GM19035 (cell line): ENCODE results near the gene ERC1.
"Not testable (repeated sequence)": the region's sequence is repeated elsewhere in the genome, so short reads cannot be mapped to it uniquely, and the experiment has no call there.

ENCODE experiments used
- ATAC-seq: cut with Tn5 transposase; IDR thresholded peaks from one replicate; pipeline ENCODE4 v1.9.1; 2021; ENCODE audit not compliant: unreplicated experiment

The ERC1 gene

DNA sequence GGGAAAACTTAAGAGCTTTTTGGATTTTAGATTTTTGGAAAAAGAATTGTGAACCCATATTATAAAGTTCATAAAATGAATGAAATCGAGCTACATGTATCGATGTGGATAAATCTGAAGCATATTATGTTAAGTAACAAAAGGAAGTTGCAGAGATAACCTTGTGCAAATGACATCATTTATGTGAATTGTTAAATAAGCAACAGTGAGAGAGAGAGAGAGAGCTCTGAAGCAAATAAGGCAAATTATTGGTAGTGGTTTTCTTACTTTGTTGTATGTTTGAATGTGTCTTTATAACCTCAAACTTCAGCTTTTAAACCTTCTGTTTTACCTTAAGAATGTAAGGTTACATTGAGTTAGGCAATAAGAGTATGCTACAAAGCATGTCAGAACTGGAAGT lies 78.8 kb downstream of the ERC1 start:
- no peak for ATAC-seq

DNA sequence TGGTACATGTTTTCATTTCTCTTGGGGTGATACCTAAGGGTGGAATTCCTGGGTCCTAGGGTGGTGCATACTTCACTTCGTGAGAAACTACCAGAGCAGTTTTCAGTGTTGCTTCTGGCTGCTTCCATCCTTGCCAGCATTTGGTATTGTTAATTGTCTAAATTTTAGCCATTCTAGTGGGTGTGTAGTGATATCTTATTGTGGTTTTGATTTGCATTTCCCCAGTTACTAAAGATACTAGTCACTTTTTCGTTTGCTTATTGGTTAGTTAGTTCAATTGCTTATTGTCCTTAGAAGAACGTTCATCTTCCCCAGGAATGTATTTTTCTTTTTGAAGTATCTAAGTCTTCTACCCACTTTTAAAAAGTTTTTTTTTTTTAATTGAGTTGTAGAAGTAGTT lies 80.2 kb downstream of the ERC1 start:
- no peak for ATAC-seq

DNA sequence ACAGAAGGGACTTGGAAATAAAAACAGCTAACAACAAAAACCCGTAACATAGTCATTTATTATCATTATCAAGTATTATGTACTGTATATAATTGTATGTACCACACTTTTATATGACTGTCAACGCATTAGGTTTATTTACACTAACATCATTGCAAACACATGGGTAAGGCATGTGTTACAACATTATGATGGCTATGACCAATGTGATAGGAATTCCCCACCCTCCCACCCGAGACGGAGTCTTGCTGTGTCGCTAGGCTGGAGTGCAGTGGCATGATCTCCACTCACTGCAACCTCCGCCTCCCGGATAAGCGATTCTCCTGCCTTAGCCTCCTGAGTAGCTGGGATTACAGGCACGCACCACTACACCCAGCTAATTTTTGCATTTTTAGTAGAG lies 82.6 kb downstream of the ERC1 start:
- ATAC-seq = no peak

DNA sequence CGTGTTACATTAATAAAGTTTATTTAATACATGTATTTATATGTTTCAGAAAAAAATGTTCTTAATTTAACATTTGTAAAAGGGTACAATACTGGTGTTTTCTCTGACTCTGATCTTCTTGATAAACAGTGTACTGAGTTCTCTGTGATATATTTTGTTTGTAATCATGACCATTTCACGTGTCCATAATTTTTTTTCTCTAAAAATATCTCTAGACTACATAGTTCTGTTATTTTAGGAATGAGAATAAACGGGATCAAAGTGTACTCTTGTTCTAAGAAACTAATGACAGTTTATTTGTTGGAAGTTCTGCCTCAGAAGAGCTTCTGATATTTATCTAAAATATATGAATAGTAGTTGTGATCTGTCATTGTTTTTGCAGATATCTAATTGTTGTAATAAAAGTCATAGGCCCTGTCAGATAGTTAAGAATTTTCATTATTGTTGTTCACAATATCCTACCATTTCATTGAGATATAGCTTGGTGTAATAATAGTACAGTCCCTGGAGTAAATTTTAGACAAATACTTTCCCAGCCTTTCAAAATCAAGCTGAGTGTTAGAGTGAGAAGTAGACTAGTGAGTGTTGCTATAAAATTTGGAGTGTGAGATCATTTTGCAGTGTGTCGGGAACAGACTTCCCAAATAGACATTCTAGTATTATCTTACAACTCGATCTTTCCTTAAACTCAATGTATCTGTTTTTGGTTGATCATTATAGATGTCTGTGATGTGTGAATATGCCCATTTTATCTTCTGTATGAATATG lies 86.2 kb downstream of the ERC1 start:
- no peak for ATAC-seq

DNA sequence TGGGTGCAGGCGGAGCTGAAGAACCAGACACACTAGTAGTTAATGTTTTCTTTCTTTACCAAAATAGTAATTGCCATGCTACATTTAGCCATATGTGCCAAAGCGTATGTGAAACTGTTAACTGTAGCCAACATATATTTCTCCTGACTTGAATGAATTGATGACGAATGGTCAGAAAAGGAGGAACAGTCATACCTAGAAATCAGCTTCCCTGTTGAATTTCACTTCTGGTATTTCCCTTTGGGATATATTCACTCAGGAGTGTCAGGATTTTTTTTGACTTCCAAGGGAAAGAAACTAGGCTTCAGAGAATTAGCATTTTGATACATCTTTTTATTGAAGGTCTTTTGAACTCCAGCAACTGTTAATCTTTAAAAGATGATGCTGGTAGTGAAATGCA lies 87.0 kb downstream of the ERC1 start:
- ATAC-seq = no peak

DNA sequence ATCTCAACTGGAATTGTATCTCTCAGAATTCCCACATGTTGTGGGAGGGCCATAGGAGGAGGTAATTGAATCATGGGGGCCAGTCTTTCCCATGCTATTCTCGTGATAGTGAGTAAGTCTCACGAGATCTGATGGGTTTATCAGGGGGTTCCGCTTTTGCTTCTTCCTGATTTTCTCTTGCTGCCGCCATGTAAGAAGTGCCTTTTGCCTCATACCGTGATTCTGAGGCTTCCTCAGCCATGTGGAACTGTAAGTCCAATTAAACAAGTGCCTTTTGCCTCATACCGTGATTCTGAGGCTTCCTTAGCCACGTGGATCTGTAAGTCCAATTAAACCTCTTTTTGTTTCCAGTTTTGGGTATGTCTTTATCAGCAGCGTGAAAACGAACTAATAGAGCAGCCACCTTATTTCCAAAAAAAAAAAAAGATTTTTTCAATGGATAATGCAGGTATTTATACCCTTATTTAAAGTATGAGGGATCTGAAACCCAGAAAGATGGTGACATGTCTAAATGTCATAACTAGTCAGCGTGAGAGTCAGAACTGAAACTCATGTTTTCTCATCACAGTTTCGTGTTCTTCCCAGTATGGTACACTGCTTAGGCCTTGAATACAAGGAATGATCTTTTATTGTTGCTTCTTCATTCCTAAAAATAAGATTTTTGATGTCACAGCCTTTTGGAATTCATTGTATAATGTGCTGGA lies 89.6 kb downstream of the ERC1 start:
- no peak for ATAC-seq

DNA sequence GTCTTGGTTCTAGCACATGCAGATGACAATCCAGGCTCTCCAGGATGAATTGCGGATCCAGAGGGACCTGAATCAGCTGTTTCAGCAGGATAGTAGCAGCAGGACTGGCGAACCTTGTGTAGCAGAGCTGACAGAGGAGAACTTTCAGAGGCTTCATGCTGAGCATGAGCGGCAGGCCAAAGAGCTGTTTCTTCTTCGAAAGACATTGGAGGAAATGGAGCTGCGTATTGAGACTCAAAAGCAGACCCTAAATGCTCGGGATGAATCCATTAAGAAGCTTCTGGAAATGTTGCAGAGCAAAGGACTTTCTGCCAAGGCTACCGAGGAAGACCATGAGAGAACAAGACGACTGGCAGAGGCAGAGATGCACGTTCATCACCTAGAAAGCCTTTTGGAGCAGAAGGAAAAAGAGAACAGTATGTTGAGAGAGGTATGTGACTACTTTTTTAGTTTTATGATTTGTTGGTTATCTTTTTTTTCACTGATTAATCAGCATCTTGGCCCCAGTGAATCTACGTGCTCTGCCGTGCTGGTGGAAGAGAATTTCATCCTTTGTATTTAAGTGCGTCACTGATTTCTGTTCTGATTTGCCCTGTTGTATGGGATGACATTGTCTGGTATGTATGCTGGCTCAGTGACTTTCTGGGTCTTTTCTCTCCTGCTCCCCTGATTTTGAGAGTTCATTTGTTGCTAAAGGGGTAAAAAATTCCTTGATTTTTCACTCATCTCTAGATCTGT lies 92.3 kb downstream of the ERC1 start:
- no peak for ATAC-seq

DNA sequence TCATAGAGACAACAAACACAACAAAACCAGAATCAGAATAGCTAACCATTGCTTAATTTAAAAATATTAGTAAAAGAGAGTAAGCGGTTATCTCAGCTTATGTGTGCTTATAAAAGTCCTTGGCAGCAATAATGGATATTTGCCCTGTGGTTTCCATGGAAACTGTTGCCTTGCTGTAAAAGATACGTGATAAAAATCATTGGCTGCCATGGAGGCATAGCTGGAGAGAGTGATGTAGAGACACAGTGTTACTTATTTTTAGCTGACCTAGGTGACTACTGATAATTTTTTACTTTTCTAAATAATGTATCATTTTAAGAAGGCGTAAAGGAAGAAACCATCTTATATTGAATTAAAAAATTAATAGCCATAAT lies 92.9 kb downstream of the ERC1 start:
- ATAC-seq = no peak

DNA sequence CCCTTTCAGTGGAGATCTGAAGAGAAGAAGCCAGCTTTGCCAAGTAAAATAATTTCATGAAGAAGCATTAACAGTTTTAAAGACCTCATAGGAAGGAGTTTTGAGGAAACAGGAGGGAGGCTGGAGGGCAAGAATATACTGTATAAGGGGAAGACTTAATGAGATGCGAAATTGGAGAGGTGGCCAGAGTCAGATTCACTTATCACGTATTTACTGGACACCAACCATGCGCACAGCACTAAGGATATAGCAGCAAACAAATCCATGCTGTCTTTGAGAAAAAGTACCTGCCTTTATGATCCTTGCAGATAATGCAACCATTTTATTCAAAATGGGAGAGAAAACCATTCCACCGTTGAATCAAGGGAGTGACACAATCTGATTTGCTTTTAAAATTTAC lies 100.3 kb downstream of the ERC1 start:
- ATAC-seq = no peak

DNA sequence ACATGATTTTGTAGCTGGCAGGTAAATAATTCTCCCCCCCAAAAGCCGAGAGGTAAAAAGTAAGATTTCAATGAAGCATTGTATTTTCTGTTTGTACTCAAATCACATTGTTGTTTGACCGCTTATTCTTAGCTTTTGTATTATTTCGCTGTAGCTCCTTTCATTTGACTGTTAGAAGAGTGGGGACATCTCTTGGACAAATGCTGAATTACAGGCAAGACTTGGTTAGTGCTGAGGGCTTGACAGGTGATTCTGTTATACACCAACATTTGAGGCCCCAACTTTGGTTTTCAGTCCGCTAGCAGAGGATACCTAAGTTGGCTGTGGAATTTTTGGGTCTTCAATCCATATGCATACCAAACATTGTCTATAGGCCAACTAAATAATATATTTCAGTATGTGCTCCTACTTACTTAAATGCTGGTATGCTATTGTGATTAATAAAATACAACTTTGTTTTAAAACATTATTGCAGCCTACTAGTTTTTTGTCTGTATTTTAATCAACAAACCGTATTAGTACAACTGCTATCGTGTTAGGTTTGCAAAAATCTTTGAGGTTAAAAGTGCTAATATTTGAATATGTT lies 102.2 kb downstream of the ERC1 start:
- no peak for ATAC-seq

DNA sequence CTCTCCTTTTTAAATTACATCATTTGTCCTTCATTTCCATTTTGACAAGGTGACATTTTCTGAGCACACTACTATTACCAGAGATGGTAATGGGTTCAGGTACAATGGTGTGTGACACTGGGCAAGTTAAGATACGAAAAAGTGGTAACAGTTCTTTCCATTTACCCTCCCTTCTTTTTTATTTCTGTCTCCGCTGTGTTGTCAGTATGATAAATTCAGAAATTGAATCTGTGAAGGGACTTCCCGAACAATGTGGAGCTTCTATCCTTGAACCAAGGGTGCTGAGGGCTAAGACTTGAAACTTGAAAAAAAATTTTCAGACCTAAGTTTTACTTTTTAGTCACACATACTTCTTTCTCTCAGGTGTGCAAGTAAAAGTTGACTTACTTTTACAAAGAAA lies 103.7 kb downstream of the ERC1 start:
- no peak for ATAC-seq

DNA sequence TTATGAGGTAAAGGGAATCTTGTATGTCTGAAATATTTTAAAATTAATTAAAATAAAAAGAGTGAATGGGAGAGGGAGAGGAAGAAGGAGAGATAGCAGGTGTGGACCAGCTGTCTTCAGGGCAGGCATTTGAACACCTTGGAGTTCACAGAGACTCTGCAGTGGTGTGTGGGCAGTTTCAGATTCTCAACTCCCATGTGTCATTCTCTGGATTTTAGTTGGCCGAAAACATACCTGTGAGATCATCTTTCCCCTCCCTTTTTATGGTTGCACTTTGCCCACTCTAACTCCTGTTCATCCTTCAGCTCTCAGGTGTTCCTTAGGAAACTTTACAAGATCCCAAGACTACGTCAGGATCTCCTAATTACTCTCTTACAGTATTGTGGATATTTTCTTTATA lies 108.1 kb downstream of the ERC1 start:
- no peak for ATAC-seq

DNA sequence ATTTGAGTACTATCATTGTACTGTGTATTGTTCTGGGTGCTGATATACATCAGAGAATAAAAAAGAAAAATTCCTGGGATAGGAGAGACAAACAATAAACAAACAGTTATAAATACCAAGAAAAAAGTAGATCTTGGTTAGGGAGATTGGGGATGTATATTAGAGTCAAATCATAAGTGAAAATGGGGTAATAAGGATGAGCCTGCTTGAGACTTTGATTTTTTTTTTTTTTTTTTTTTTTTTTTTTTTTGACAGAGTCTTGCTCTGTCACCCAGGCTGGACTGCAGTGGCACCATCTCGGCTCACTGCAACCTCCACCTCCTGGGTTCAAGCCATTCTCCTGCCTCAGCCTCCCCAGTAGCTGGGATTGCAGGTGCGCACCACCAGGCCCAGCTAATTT lies 108.6 kb downstream of the ERC1 start:
- ATAC-seq = not testable (repeated sequence)

DNA sequence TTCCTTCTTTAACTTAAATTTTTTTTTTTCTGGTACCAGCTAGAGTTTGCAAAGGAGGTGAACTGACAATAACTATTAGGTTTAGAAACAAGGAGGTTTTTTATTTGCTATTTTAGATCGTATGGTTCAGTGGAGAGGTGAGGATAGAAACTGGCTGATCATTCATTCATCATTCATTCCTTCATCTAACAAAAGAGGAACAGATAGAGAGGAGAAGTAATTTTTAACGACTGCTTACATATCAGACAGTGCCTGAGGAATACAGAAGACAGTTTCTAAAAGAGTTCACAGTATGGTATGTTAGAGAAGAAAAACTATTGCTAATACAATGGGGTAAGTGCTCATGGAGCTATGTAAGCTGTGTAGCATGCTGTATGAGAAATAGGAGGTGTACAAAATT lies 111.1 kb downstream of the ERC1 start:
- ATAC-seq = no peak

DNA sequence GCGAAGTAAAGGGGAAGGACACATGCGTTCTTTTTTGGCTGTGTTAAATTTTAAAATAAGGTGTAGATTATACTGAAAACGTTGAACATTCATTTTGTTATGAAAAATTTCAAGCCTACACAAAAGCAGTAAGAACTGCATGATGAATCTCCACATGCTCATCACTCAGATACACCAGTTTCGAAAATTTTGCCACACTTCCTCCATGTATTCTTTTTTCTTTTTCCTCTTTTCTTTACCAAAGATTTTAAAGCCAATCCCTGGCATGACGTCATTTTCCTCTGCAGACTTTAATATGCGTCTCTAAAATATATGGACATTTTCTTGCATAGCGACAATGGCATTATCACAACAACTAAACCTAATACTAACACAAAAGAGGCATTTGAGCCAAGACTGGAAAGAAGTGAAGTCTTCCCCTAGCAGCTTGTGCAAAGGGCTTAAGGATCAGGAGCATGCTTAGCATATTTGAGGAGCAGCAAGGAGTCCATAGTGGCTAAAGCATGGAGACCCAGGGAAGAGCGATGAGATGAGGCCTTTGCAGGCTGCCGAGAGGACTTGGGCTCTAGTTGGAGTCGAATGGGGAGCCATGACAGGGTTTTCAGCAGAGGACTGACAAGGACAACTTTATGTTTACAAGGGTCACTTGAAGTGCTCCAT lies 111.9 kb downstream of the ERC1 start:
- no peak for ATAC-seq

DNA sequence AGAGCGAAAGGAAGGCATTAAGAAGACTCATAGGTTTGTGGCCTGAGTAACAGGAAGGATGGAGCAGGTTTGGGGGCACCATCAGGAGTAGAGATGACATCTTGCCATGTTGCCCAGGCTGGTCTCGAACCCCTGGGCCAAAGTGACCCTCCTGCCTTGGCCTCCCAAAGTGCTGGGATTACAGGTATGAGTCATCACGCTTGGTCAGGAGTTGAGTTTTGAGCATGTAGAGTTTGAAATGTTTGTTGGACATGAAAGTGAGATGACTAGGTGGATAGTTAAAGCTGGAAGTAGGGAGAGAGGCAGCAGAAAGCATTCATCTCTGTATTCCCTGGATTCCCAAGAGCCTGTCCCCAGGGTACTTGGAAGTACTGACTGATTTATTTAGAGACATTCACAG lies 112.6 kb downstream of the ERC1 start:
- no peak for ATAC-seq

DNA sequence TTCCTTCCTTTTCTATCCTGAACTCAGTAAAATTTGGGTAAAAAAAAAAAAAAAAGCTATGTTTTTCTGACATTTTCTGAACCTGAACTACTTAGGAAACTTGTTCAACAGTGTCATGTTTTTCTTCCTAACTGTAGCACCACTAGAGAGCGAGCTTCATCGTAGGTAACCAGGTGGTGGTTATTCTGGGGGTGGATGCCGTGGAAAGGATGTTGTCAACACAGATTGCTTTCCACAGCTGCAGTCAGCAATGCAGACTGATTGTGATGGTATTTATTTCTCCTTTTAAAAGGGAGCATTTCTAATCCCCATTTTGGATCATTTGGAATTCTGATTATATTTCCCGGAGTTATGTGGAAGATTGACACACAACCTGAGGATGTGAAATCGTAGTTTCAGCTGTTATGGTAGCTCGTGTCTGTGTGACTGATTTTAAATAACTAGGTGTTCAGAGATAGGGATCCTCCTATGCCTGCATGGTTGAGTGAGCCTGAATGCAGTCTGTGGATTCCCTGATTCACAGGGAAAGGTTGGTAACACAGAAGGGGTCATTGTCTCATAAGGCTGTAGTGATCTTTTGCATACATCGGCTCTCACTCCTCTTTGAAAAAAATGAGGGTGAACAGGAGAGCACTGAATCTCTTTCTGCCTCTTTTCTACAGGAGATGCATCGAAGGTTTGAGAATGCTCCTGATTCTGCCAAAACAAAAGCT lies 113.2 kb downstream of the ERC1 start:
- ATAC-seq = no peak

DNA sequence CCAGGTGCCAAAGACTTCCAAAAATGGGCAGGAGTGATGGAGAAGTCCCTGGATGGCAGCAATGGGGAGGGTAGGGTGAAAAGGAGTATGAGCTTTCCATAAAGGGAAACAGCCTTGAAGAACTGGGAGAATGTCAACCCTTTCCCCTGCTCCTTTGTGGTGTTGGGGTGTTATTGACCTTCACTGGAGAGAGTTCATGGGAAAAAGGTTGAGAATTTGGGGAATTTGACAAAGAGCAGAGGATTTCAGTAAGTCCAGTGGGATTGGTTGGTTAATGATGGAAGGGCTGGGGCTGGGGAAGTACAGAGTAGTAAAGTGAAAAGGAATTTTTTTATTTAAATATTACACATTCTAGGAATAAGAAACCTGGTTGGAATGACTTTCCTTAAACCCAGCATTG lies 116.6 kb downstream of the ERC1 start:
- ATAC-seq = no peak

DNA sequence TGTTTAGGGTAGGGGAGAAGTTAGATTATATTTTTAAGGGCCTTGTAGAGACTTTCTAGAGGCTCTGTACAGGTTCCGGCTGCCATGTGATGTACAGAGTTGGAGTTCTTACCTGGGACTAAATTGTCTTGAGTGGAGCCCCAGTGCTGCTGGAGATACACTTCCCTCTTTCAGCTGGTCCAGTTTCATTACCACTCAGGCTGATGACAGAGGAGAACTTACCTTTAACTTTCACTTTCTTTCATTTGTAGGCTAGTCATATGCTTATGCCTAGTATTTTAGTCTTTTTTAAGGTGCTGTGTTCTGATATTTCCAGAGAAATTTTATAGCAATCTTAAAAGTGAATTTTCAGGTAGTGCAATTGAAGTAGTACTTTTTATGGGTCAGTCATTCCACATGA lies 117.3 kb downstream of the ERC1 start:
- ATAC-seq = no peak

DNA sequence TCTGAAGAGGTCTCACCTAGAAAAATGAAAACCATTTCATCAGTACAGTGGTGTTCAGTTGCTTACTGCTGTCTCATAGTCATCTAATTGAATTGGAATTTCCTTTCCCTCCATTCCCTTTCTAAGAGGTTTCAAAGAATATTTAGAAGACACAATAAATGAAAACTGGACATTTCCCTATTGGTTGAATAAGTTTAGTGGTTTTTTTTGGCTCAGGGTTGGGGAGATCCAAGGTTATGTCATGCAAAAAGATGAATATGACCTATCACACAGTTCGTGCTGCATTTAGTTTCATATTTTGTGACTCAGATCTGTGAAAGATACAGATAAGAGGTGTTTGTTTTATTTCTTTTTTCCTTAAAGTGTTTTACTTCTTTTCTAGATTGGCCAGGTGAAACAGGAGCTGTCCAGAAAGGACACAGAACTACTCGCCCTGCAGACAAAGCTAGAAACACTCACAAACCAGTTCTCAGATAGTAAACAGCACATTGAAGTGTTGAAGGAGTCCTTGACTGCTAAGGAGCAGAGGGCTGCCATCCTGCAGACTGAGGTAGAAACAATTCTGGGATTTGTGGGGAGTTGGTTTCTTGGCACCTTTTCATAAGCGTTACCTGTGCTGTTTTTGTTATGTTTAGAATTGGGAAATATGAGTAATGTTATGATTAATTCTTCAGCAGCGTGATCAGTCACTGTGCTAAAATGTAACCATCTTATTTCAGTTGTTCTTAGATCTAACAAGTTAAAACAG lies 124.6 kb downstream of the ERC1 start:
- no peak for ATAC-seq
